Esophagus squamous epithelium (tissue), 5 donors: ENCODE results near the gene MCAM. TPM values are rescaled to one million over a fixed set of nuclear protein-coding genes. Genes with fewer than 3 reads are reported as not detected.

ENCODE experiments used
- DNase-seq: peaks from one replicate; lab custom pipeline; 2025; lab: John Stamatoyannopoulos, UW
- H3K27ac ChIP-seq, 4 donors: fragments of 200-600 bp; sonication (generic); one replicate each; pipeline ENCODE4 v1.5.1; 2016 to 2019; ENCODE audit warnings: mild to moderate bottlenecking in 1 of 4
- H3K27me3 ChIP-seq, 4 donors: fragments of 200-600 bp; sonication (generic); 1 replicate in 3 of 4; 2 replicates in 1 of 4; pipeline versions ENCODE4 v1.5.1 to v1.6.0; 2017 to 2021; ENCODE audit warnings: antibody characterized with exemption in 1 of 4
- H3K36me3 ChIP-seq, 3 donors: fragments of 200-600 bp; sonication (generic); one replicate each; pipeline ENCODE4 v1.5.1; 2016 to 2019
- H3K4me1 ChIP-seq, 3 donors: fragments of 200-600 bp; sonication (generic); one replicate each; pipeline ENCODE4 v1.5.1; 2017 to 2019
- H3K4me3 ChIP-seq, 4 donors: fragments of 200-600 bp; sonication (generic); 1 replicate in 3 of 4; 2 replicates in 1 of 4; pipeline ENCODE4 v1.5.1; 2016 to 2019; ENCODE audit warnings: mild to moderate bottlenecking in 2 of 4, moderate library complexity in 1 of 4
- H3K9me3 ChIP-seq, 3 donors: fragments of 200-600 bp; sonication (generic); one replicate each; pipeline ENCODE4 v1.5.1; 2016 to 2019
- POLR2A ChIP-seq, 4 donors: fragments of 450-650 bp; IDR thresholded peaks; one replicate each; pipeline ENCODE4 v1.6.1; 2017; ENCODE audit warnings: antibody characterized with exemption in 4 of 4, mild to moderate bottlenecking in 4 of 4, moderate library complexity in 3 of 4
- WGBS, 2 donors: methylation state at CpG; one replicate each; pipeline ENCODE4 v1.1.5; 2018; 5-methylcytosine and 5-hydroxymethylcytosine counted together
- intact Hi-C: fragments of 100-400 bp; cut with DNase I; formaldehyde crosslinking; loops from one replicate; pipeline ENCODE4 v1.15.0; 2022
- total RNA-seq, 4 donors: library from RNA; depleted of rRNA; stranded (reverse); fragments of >200 nt; gene quantifications; one replicate each; pipeline ENCODE4 v1.1.0, GENCODE V29; 2016
- TF ChIP-seq, protein P1 (sequence below), 6 experiments: fragments of 450-650 bp in 4 of 6; fragments of 200-600 bp in 2 of 6; sonication (generic) in 2 of 6; IDR thresholded peaks; one replicate each; pipeline ENCODE4 v1.5.1; 2016 to 2019; ENCODE audit warnings: antibody characterized with exemption in 6 of 6, mild to moderate bottlenecking in 4 of 6, moderate library complexity in 4 of 6
- donor health status: DM: yes; HTN: yes; CAD: no.

The MCAM gene
- total RNA-seq, 4 donors from 2014 or later: 20.8 to 169 (median 80.9) TPM

GRCh38 chr11:119345685-119346084, 28.8 kb upstream of the MCAM start:
- TF ChIP-seq POLR2A (IDR thresholded peaks at IDR 0.05): no peak
- TF ChIP-seq, protein P1, sequence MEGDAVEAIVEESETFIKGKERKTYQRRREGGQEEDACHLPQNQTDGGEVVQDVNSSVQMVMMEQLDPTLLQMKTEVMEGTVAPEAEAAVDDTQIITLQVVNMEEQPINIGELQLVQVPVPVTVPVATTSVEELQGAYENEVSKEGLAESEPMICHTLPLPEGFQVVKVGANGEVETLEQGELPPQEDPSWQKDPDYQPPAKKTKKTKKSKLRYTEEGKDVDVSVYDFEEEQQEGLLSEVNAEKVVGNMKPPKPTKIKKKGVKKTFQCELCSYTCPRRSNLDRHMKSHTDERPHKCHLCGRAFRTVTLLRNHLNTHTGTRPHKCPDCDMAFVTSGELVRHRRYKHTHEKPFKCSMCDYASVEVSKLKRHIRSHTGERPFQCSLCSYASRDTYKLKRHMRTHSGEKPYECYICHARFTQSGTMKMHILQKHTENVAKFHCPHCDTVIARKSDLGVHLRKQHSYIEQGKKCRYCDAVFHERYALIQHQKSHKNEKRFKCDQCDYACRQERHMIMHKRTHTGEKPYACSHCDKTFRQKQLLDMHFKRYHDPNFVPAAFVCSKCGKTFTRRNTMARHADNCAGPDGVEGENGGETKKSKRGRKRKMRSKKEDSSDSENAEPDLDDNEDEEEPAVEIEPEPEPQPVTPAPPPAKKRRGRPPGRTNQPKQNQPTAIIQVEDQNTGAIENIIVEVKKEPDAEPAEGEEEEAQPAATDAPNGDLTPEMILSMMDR (IDR thresholded peaks at IDR 0.05): no peak
- peaks cover 9 to 15% (median 13%) of the 10 kb centered on the region in 3 donors for H3K4me1 ChIP-seq
- peaks cover 0 to 32% (median 0%) of the 10 kb centered on the region in 4 donors for H3K27me3 ChIP-seq
- no peak overlapping the region for H3K4me3 ChIP-seq
- no peaks in the 10 kb centered on the region for H3K36me3 ChIP-seq
- no peak overlapping the region for H3K27ac ChIP-seq
- WGBS, 2 donors: 71 to 92% methylated on average over 6 to 8 of the region's 12 CpGs
- H3K9me3 ChIP-seq: no peaks in the 10 kb centered on the region
- intact Hi-C loops: no loop called here
- DNase-seq: no peak

DNA sequence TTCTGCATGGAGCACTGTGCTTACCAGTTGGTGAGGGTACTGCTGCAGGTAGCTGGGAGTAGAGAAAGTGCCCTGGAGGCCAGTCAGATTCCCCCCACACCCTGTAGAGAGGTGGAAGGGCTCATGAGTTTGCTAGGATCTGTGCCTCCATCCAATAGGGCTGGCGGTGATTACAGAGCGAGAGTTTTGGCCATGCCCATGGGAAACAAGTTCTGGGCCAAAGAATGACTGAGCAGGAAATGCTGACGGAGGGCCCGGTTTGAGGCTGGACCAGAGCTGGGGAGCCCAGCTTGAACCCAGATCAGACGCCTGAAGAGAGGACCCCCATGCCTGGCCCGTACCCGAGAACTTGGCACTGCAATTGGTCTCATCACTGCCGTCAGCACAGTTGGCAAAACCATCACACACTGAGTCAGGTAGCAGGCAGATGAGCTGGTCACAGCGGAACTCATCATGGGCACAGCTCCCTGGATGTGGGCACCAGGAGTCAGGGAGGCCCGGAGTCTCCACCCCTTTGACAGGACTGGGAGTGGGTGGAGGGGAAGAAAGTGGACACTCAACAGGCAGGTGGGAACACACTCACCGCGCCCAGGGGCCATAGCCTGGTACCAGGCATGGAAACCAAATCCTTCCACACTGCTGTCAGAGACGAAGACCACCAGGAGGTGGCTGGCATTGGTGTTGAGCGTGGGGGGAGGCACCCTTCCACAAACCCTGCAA, 27.5 kb upstream of the MCAM start:
- Histone ChIP-seq H3K27me3 (peaks cover 0 to 44% (median 0%) of the 10 kb centered on the region in 4 donors), H3K4me1 (peaks cover 12 to 28% (median 25%) of the 10 kb centered on the region in 3 donors), H3K27ac (no peak overlapping the region), H3K9me3 (no peaks in the 10 kb centered on the region), H3K36me3 (no peaks in the 10 kb centered on the region), H3K4me3 (no peak overlapping the region)
- intact Hi-C loops: no loop called here
- 70 to 93% methylated on average over 6 to 8 of the region's 14 CpGs for WGBS, 2 donors
- no peak for DNase-seq
- TF ChIP-seq, protein P1 (IDR thresholded peaks at IDR 0.05): no peak
- TF ChIP-seq POLR2A (IDR thresholded peaks at IDR 0.05): no peak

DNA sequence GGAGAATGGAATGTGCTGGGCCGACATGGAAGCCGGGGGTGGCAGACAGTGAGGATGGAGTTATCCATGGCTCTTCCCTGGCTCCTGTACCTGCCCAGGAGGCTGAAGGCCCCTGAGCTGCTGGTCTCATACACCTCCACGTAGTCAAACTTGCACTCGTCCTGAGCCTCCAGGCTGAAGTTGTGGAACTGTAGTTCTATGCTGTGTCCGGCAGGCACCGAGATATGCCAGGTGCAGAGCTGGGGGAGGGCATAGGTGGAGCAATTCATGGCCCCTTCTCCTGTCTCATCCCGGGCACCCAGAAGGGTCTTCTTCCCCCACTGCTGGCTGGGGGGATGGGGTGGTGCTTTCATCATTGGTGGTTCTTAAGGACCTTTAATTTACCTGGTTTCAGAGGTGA, 26.8 kb upstream of the MCAM start:
- peaks cover 0 to 52% (median 0%) of the 10 kb centered on the region in 4 donors for H3K27me3 ChIP-seq
- H3K36me3 ChIP-seq: no peaks in the 10 kb centered on the region
- H3K9me3 ChIP-seq: no peaks in the 10 kb centered on the region
- no peak for TF ChIP-seq POLR2A (IDR thresholded peaks at IDR 0.05)
- TF ChIP-seq, protein P1 (IDR thresholded peaks at IDR 0.05): no peak
- WGBS, 2 donors: 76% methylated on average over 7 of the region's 7 CpGs
- DNase-seq: no peak
- H3K4me1 ChIP-seq: peaks cover 19 to 35% (median 31%) of the 10 kb centered on the region in 3 donors
- intact Hi-C loops: no loop called here
- no peak overlapping the region for H3K27ac ChIP-seq
- no peak overlapping the region for H3K4me3 ChIP-seq

DNA sequence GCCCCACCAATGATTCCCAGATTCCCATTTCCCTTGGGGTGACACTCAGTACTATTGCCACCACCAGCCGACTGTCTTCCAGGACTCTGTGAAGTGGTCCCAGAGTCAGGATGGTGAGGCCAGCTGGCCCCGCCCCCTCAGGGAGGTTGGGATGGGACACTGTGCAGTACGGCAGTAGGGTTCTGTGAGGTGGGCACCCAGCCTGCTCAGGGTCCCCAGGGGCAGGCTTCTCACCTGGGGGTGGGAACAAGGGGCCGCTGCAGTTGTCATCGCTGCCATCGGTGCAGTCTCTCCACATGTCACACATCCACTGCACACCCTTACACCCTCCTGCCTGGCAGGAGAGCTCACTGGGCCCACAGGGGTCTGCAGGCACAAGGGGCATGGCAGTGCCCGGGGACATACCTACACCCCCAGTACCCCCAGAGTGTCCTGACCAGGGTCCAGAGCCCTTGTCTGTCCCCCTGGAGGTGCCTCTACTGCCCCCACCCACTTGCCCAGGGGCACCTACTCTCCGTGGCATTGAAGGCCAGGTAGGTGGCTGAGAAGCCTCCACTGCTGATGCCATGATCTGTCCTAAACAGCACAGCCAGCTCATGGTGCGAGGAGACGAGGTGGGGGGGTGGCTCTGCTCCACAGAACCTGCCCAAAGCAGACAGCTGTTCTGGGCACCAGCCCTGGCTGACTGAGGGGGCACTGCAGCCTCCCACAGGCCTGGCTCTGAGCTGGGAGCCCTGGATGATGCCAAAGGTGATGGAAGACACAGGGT, 25.6 kb upstream of the MCAM start:
- intact Hi-C loops: no loop called here
- H3K27ac ChIP-seq: no peak overlapping the region
- no peaks in the 10 kb centered on the region for H3K36me3 ChIP-seq
- no peak overlapping the region for H3K4me3 ChIP-seq
- peaks cover 31 to 47% (median 40%) of the 10 kb centered on the region in 3 donors for H3K4me1 ChIP-seq
- TF ChIP-seq, protein P1 (IDR thresholded peaks at IDR 0.05): no peak
- TF ChIP-seq POLR2A (IDR thresholded peaks at IDR 0.05): no peak
- no peaks in the 10 kb centered on the region for H3K9me3 ChIP-seq
- peaks cover 0 to 53% (median 0%) of the 10 kb centered on the region in 4 donors for H3K27me3 ChIP-seq
- DNase-seq: no peak
- WGBS, 2 donors: 60 to 69% methylated on average over 1 to 3 of the region's 10 CpGs

DNA sequence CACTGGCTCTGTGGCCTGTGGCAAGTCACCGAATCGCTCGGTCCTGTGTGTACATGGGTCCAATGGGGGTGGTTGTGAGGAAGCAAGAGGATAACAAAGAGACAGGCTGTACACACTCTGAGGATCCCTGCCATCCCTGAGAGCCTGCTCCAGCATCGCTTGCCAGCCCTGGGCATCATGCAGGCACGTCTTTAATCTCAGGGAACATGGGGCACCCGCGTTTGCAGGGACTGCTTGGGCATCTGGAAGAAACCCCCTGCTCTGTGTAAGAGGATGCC, 25.0 kb upstream of the MCAM start:
- intact Hi-C loops: no loop called here
- H3K27me3 ChIP-seq: peaks cover 0 to 53% (median 0%) of the 10 kb centered on the region in 4 donors
- peaks cover 0 to 3% (median 0%) of the 10 kb centered on the region in 3 donors for H3K36me3 ChIP-seq
- H3K4me1 ChIP-seq: peaks cover 32 to 52% (median 43%) of the 10 kb centered on the region in 3 donors
- no peaks in the 10 kb centered on the region for H3K9me3 ChIP-seq
- DNase-seq: no peak
- TF ChIP-seq POLR2A (IDR thresholded peaks at IDR 0.05): no peak
- TF ChIP-seq, protein P1 (IDR thresholded peaks at IDR 0.05): no peak
- 69% methylated on average over 6 of the region's 7 CpGs; no CpG with 5 or more reads in 1 of the 2 donors for WGBS, 2 donors
- no peak overlapping the region for H3K27ac ChIP-seq
- no peak overlapping the region for H3K4me3 ChIP-seq
